Fibroblast of villous mesenchyme (primary cell): ENCODE data around the gene CDKL2. TPM values are rescaled to one million over a fixed set of nuclear protein-coding genes. Genes with fewer than 3 reads are reported as not detected.

Experiments used
- DNase-seq: peaks from one replicate; pipeline ENCODE4 v3.0.0-alpha.2; 2010; ENCODE audit warnings: low read depth
- H3K4me3 ChIP-seq: 2 replicates; pipeline ENCODE4 v1.5.1; 2011; ENCODE audit warnings: low read depth, mild to moderate bottlenecking, low read length
- total RNA-seq: library from RNA; depleted of rRNA; stranded (reverse); fragments of >200 nt; gene quantifications from 2 replicates; pipeline ENCODE4 v1.2.3, GENCODE V29; 2012
- TF ChIP-seq, protein P1 (sequence below): IDR thresholded peaks from 2 replicates; pipeline ENCODE4 v1.5.1; 2012; ENCODE audit warnings: low read depth, mild to moderate bottlenecking, low read length; ENCODE audit not compliant: insufficient read depth

Gene CDKL2
- total RNA-seq, 1 donor, result 1.3 TPM

GRCh38 chr4:75596061-75596460, 34.3 kb downstream of the CDKL2 start:
- no peak for DNase-seq
- H3K4me3 ChIP-seq, result no peak overlapping the region

DNA sequence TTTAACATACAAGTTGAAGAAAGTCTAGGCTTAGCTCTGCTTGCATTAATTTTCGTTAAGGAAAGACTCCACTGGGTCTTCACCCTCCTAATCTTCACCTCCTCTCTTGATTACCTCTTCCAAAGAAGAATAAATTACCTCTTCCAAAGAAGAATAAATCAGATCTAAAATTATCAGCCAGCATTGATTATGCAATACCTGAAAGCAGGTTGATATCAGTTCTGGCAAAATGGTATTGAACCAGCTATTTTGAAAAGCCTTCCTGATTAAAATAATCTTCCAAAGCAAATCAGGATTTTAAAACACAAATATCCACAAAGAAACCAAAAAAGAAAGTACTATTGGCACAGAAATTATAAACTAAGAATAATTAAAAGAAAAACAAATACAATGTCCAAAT, 36.9 kb downstream of the CDKL2 start:
- TF ChIP-seq, protein P1, sequence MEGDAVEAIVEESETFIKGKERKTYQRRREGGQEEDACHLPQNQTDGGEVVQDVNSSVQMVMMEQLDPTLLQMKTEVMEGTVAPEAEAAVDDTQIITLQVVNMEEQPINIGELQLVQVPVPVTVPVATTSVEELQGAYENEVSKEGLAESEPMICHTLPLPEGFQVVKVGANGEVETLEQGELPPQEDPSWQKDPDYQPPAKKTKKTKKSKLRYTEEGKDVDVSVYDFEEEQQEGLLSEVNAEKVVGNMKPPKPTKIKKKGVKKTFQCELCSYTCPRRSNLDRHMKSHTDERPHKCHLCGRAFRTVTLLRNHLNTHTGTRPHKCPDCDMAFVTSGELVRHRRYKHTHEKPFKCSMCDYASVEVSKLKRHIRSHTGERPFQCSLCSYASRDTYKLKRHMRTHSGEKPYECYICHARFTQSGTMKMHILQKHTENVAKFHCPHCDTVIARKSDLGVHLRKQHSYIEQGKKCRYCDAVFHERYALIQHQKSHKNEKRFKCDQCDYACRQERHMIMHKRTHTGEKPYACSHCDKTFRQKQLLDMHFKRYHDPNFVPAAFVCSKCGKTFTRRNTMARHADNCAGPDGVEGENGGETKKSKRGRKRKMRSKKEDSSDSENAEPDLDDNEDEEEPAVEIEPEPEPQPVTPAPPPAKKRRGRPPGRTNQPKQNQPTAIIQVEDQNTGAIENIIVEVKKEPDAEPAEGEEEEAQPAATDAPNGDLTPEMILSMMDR, result no peak
- no peak for DNase-seq

More at GRCh38 chr4:75596061-75596460, 34.3 kb downstream of the CDKL2 start:
- TF ChIP-seq, protein P1, result no peak

DNA sequence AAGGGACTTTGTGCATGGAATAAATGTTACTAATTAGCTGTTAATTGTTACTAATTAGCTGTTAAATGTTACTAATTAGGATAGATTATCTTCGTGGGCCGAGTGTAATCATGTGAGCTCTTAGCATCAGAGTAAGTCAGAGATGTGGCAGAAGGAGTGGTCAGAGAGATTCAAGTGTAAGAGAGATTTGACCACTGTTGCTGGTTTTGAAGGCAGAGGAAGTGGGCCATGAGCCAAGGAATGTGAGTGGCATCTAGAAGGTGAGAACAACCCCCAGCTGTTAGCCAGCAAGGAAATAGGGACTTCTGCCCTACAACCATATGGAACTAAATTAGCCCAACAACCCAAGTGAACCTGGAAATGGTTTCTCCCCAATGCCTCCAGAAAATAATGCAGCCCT, 46.3 kb downstream of the CDKL2 start:
- no peak overlapping the region for H3K4me3 ChIP-seq
- TF ChIP-seq, protein P1, result no peak
- DNase-seq, result no peak

More for the DNA sequence above, 36.9 kb downstream of the CDKL2 start:
- H3K4me3 ChIP-seq, result no peak overlapping the region

DNA sequence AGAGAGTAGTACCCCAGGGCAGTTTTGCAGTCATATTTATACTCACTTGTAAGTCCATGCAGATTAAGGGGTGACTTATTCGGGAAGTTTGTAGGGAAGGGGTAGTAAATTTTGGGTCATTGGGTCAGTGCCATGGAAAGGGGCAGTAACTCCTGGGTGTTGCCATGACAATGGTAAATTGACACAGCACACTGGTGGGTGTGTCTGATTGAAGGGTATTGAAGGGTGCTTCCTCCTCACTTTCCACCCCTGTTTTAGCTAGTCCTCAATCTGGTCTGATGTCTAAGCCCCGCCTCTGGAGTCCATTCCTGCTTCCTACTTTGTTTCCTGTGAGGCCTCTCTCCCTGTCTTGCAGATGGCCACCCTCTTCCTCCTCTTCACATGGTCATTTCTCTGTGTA, 62.6 kb downstream of the CDKL2 start:
- TF ChIP-seq, protein P1, result no peak
- H3K4me3 ChIP-seq, result no peak overlapping the region
- no peak for DNase-seq

DNA sequence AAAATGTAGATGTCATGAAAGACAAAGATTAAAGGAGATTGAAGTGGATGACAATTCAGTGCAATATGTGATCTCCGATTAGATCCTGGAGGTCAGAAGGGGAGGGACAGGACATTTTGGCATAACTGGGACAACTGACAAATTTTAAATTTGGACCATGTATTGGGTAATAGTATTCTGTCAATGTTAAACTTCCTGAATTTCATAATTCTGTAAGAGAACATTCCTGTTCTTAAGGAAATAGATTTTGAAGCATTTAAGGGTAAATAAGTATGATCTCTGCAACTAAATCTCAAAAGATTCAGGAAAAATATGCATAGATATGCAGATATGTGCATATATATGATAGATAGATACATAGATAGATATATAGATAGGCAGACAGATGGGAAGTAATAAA, 63.4 kb downstream of the CDKL2 start:
- no peak for DNase-seq
- TF ChIP-seq, protein P1, result no peak
- no peak overlapping the region for H3K4me3 ChIP-seq

GRCh38 chr4:75565481-75565880, 64.8 kb downstream of the CDKL2 start:
- TF ChIP-seq, protein P1, result no peak
- H3K4me3 ChIP-seq, result no peak overlapping the region
- DNase-seq, result no peak

DNA sequence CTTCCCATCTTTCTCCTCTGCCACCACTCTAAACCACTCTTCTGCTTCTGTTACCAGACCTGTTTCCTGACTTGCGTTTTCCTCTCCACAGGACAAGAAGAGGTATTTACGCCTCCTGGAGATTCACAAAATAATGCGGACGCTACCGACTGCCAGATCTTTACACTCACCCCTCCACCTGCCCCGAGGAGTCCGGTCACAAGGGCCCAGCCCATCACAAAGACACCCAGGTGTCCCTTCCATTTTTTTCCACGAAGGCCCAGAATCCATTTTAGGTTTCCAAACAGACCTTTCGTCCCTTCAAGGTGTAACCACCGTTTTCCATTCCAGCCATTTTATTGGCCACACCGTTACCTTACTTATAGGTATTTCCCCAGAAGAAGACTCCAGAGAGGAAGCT, 66.3 kb downstream of the CDKL2 start:
- H3K4me3 ChIP-seq, result no peak overlapping the region
- TF ChIP-seq, protein P1, result no peak
- no peak for DNase-seq
